Measurements from ENCODE around the gene ZNF600. TPM values are rescaled to one million over a fixed set of nuclear protein-coding genes. Genes with fewer than 3 reads are reported as not detected.
"Not testable (repeated sequence)": the region's sequence is repeated elsewhere in the genome, so short reads cannot be mapped to it uniquely, and the experiment has no call there.

The ZNF600 gene
- total and polyA plus RNA-seq, 4 donors, result 1.1 to 14.8 (median 13.5) TPM

- H3K9me3 ChIP-seq (ENCODE audit: control insufficient read depth, low read length), result peaks cover 1% of the 10 kb centered on the region
- 19 to 30% methylated on average over 8 of the region's 8 CpGs for WGBS, 2 donors
- intact Hi-C loops (cut with DNase I), result loop anchor here in 1 of 2 donors (10.0 kb wide), 1 partner anchor 414 kb away; the partner anchor contains the start of gene ZNF610
- H3K27me3 ChIP-seq (ENCODE audit: control insufficient read depth in 1 of 2, insufficient read depth in 2 of 2, low read length in 1 of 2), result no peaks in the 10 kb centered on the region
- DNase-seq, result no peak
- no peak for ATAC-seq (ENCODE audit: low FRiP score)
- no peak overlapping the region for H3K27ac ChIP-seq (ENCODE audit: low read depth in 1 of 2, low read length in 2 of 2)
- no peaks in the 10 kb centered on the region for H3K4me1 ChIP-seq (ENCODE audit: control insufficient read depth in 1 of 2, insufficient read depth in 2 of 2, low read length in 2 of 2)
- H3K36me3 ChIP-seq (ENCODE audit: control insufficient read depth in 1 of 2, insufficient read depth in 2 of 2, low read length in 1 of 2), result no peaks in the 10 kb centered on the region
- H3K4me3 ChIP-seq (ENCODE audit: low read length in 2 of 2), result no peak overlapping the region
These were observed 38.1 kb downstream of the ZNF600 start for GRCh38 chr19:52748336-52748950.

- not testable (repeated sequence) for H3K4me1 ChIP-seq (ENCODE audit: control insufficient read depth in 1 of 2, insufficient read depth in 2 of 2, low read length in 2 of 2); ATAC-seq (ENCODE audit: low FRiP score); H3K9me3 ChIP-seq (ENCODE audit: control insufficient read depth, low read length); H3K27me3 ChIP-seq (ENCODE audit: control insufficient read depth in 1 of 2, insufficient read depth in 2 of 2, low read length in 1 of 2); DNase-seq; H3K27ac ChIP-seq (ENCODE audit: low read depth in 1 of 2, low read length in 2 of 2); H3K4me3 ChIP-seq (ENCODE audit: low read length in 2 of 2); H3K36me3 ChIP-seq (ENCODE audit: control insufficient read depth in 1 of 2, insufficient read depth in 2 of 2, low read length in 1 of 2)
- intact Hi-C loops (cut with DNase I), result loop anchor here in 1 of 2 donors (10.0 kb wide), 1 partner anchor 411 kb away; the partner anchor contains the start of gene ZNF610
- WGBS, 2 donors, result 56 to 60% methylated on average over 10 of the region's 10 CpGs
These were observed 40.7 kb downstream of the ZNF600 start for GRCh38 chr19:52745919-52746318.

- DNase-seq (no peak), ATAC-seq (ENCODE audit: low FRiP score) (no peak)
- no peak overlapping the region for H3K4me3 ChIP-seq (ENCODE audit: low read length in 2 of 2)
- H3K36me3 ChIP-seq (ENCODE audit: control insufficient read depth in 1 of 2, insufficient read depth in 2 of 2, low read length in 1 of 2), result no peaks in the 10 kb centered on the region
- 91 to 95% methylated on average over 3 of the region's 3 CpGs for WGBS, 2 donors
- no peak overlapping the region for H3K27ac ChIP-seq (ENCODE audit: low read depth in 1 of 2, low read length in 2 of 2)
- no peaks in the 10 kb centered on the region for H3K4me1 ChIP-seq (ENCODE audit: control insufficient read depth in 1 of 2, insufficient read depth in 2 of 2, low read length in 2 of 2)
- peaks cover 1% of the 10 kb centered on the region for H3K9me3 ChIP-seq (ENCODE audit: control insufficient read depth, low read length)
- intact Hi-C loops (cut with DNase I), result loop anchor here in 1 of 2 donors (10.0 kb wide), 1 partner anchor 408 kb away; the partner anchor contains the start of gene ZNF610
- H3K27me3 ChIP-seq (ENCODE audit: control insufficient read depth in 1 of 2, insufficient read depth in 2 of 2, low read length in 1 of 2), result no peaks in the 10 kb centered on the region
These were observed 43.5 kb downstream of the ZNF600 start for GRCh38 chr19:52743091-52743490.

GRCh38 chr19:52742516-52742915 lies 44.1 kb downstream of the ZNF600 start:
- WGBS, 2 donors, result 29 to 32% methylated on average over 3 of the region's 3 CpGs
- H3K36me3 ChIP-seq (ENCODE audit: control insufficient read depth in 1 of 2, insufficient read depth in 2 of 2, low read length in 1 of 2), result no peaks in the 10 kb centered on the region
- no peak for ATAC-seq (ENCODE audit: low FRiP score)
- no peaks in the 10 kb centered on the region for H3K27me3 ChIP-seq (ENCODE audit: control insufficient read depth in 1 of 2, insufficient read depth in 2 of 2, low read length in 1 of 2)
- no peak for DNase-seq
- peaks cover 1% of the 10 kb centered on the region for H3K9me3 ChIP-seq (ENCODE audit: control insufficient read depth, low read length)
- H3K27ac ChIP-seq (ENCODE audit: low read depth in 1 of 2, low read length in 2 of 2), result no peak overlapping the region
- intact Hi-C loops (cut with DNase I), result loop anchor here in 1 of 2 donors (10.0 kb wide), 1 partner anchor 408 kb away; the partner anchor contains the start of gene ZNF610
- no peak overlapping the region for H3K4me3 ChIP-seq (ENCODE audit: low read length in 2 of 2)
- no peaks in the 10 kb centered on the region for H3K4me1 ChIP-seq (ENCODE audit: control insufficient read depth in 1 of 2, insufficient read depth in 2 of 2, low read length in 2 of 2)

GRCh38 chr19:52741951-52742485 lies 44.6 kb downstream of the ZNF600 start:
- H3K4me1 ChIP-seq (ENCODE audit: control insufficient read depth in 1 of 2, insufficient read depth in 2 of 2, low read length in 2 of 2), result no peaks in the 10 kb centered on the region
- no peaks in the 10 kb centered on the region for H3K36me3 ChIP-seq (ENCODE audit: control insufficient read depth in 1 of 2, insufficient read depth in 2 of 2, low read length in 1 of 2)
- DNase-seq (no peak), ATAC-seq (ENCODE audit: low FRiP score) (no peak)
- intact Hi-C loops (cut with DNase I), result loop anchor here in 1 of 2 donors (10.0 kb wide), 1 partner anchor 407 kb away; the partner anchor contains the start of gene ZNF610
- H3K27ac ChIP-seq (ENCODE audit: low read depth in 1 of 2, low read length in 2 of 2), result no peak overlapping the region
- WGBS, 2 donors, result 42 to 45% methylated on average over 6 of the region's 6 CpGs
- H3K27me3 ChIP-seq (ENCODE audit: control insufficient read depth in 1 of 2, insufficient read depth in 2 of 2, low read length in 1 of 2), result no peaks in the 10 kb centered on the region
- H3K4me3 ChIP-seq (ENCODE audit: low read length in 2 of 2), result no peak overlapping the region
- peaks cover 1% of the 10 kb centered on the region for H3K9me3 ChIP-seq (ENCODE audit: control insufficient read depth, low read length)

- WGBS, 2 donors, result 65 to 70% methylated on average over 7 of the region's 7 CpGs
- not testable (repeated sequence) for ATAC-seq (ENCODE audit: low FRiP score)
- intact Hi-C loops (cut with DNase I), result loop anchor here in 1 of 2 donors (10.0 kb wide), 1 partner anchor 407 kb away; the partner anchor contains the start of gene ZNF610
These were observed 45.2 kb downstream of the ZNF600 start for GRCh38 chr19:52741371-52741770.

GRCh38 chr19:52739576-52739975 lies 47.0 kb downstream of the ZNF600 start:
- Histone ChIP-seq H3K36me3 (ENCODE audit: control insufficient read depth in 1 of 2, insufficient read depth in 2 of 2, low read length in 1 of 2) (no peaks in the 10 kb centered on the region), H3K4me1 (ENCODE audit: control insufficient read depth in 1 of 2, insufficient read depth in 2 of 2, low read length in 2 of 2) (no peaks in the 10 kb centered on the region), H3K27me3 (ENCODE audit: control insufficient read depth in 1 of 2, insufficient read depth in 2 of 2, low read length in 1 of 2) (no peaks in the 10 kb centered on the region), H3K9me3 (ENCODE audit: control insufficient read depth, low read length) (peaks cover 1% of the 10 kb centered on the region), H3K27ac (ENCODE audit: low read depth in 1 of 2, low read length in 2 of 2) (no peak overlapping the region), H3K4me3 (ENCODE audit: low read length in 2 of 2) (no peak overlapping the region)
- WGBS, 2 donors, result 87 to 88% methylated on average over 14 of the region's 14 CpGs
- intact Hi-C loops (cut with DNase I), result no loop called here
- no peak for DNase-seq
- no peak for ATAC-seq (ENCODE audit: low FRiP score)

More at GRCh38 chr19:52741371-52741770, 45.2 kb downstream of the ZNF600 start:
- not testable (repeated sequence) for H3K9me3 ChIP-seq (ENCODE audit: control insufficient read depth, low read length); DNase-seq; H3K27me3 ChIP-seq (ENCODE audit: control insufficient read depth in 1 of 2, insufficient read depth in 2 of 2, low read length in 1 of 2); H3K4me1 ChIP-seq (ENCODE audit: control insufficient read depth in 1 of 2, insufficient read depth in 2 of 2, low read length in 2 of 2); H3K36me3 ChIP-seq (ENCODE audit: control insufficient read depth in 1 of 2, insufficient read depth in 2 of 2, low read length in 1 of 2); H3K27ac ChIP-seq (ENCODE audit: low read depth in 1 of 2, low read length in 2 of 2); H3K4me3 ChIP-seq (ENCODE audit: low read length in 2 of 2)

- peak; percentile 75 to 86 for DNase-seq
- Histone ChIP-seq H3K4me1 (ENCODE audit: control insufficient read depth in 1 of 2, insufficient read depth in 2 of 2, low read length in 2 of 2) (no peaks in the 10 kb centered on the region), H3K36me3 (ENCODE audit: control insufficient read depth in 1 of 2, insufficient read depth in 2 of 2, low read length in 1 of 2) (no peaks in the 10 kb centered on the region), H3K4me3 (ENCODE audit: low read length in 2 of 2) (no peak overlapping the region), H3K9me3 (ENCODE audit: control insufficient read depth, low read length) (no peaks in the 10 kb centered on the region), H3K27me3 (ENCODE audit: control insufficient read depth in 1 of 2, insufficient read depth in 2 of 2, low read length in 1 of 2) (no peaks in the 10 kb centered on the region), H3K27ac (ENCODE audit: low read depth in 1 of 2, low read length in 2 of 2) (peak overlapping the region in 1 of 2 donors; percentile 50)
- peak; percentile 55 for ATAC-seq (ENCODE audit: low FRiP score)
- WGBS, 2 donors, result 63 to 71% methylated on average over 18 of the region's 18 CpGs
- intact Hi-C loops (cut with DNase I), result loop anchor here in 1 of 2 donors (2.0 kb wide), 1 partner anchor 45 kb away; no protein-coding TSS in a partner anchor
These were observed 50.9 kb downstream of the ZNF600 start for GRCh38 chr19:52735734-52736133.
